Posterior cingulate gyrus (tissue), 11 donors: ENCODE data around the gene HDAC7.

Experiments
- DNase-seq, 10 donors: peaks; one replicate each; pipeline versions ENCODE4 v3.0.0 to v3.0.0-alpha.2; 2020 to 2021; ENCODE audit warnings: mixed read lengths in 3 of 10
- intact Hi-C: fragments of 100-400 bp; cut with DNase I; formaldehyde crosslinking; loops from one replicate; pipeline ENCODE4 v1.15.1; 2023

HDAC7 gene

DNA sequence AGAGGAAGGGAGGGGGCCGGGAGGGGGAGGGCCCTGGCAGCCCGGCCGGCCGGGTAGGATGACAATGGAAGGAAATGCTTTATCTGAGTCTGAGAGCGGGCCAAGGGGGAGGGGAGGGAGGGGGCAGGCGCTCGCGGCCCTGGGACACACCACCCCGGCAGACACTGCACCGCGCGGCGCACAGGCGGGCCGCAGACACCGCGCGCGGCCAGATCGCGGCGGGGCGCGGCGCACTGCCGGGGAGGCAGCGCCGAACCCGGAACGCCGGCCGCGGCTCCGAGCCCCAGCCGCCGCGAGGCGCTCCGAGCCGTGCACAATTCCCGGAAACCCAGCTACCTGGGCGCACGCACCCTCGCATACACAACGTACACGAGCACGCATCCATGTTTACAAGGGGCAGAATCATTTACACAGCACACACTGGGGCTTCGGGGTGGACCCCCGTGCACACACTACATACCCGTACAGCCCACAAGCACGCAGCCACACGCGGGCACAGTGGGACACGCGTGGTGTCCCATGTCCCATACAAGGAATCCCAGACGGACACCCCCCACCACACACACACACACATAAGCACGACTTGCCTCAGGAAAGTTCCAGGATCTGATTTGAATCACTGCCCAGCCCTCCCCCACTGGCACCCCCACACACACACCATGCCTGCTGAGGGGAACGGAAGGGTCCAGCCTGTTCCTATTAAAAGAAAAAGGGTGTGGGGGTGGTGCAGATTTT lies at the start of gene HDAC7:
Gene HDAC7 (minus strand): TSS at position 8 of the 735 bp plus-strand sequence. CDS start 118 bp downstream, outside the sequence.
- peak in 9 of 10 donors; percentile 54 to 91 (median 65) for DNase-seq
- intact Hi-C loops = no loop called here

DNA sequence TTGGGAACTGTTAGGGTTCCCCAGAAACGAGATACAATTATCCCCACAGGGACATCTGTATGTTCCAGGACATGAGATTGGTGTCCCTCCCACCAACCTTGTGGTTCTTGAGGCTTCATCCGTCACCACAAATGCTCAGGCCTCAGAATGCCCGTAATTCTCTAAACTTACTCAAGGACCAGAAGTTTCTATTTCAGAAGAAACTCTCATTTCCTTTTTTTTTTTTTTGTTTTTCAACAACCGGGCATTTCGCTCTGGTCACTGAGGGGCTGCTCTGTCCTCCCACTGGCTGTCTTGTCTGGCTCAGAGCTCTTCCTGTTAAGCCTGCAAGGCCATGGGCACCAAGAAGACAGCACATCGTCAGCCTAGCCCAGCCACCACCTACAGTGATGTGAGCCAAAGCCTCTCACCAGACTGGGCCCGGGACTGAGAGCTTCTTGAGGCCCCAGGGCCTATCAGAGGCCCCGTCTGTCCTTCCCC lies 48.9 kb upstream of the HDAC7 start:
- DNase-seq = peak in 1 of 10 donors; percentile 43
- intact Hi-C loops = no loop called here

DNA sequence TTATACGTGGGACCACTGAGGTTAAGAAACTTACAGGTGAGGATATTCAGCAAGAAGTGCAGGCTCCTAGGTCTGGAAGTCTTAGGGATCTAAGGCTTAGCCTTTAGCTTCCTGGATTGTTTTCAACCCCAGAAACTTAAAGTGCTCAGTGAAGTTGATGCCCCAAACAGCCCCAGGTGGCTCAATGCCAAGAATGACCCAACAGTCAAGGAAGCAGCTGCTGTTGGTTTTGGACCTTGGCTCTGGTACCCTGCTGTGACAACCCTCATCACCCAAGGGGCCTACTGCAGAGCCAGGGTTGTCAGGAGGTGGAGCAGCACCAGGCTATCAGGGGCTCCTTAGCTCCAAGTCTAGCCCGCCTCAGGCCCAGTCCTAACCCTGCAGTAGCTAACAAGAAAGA lies 48.3 kb upstream of the HDAC7 start:
- DNase-seq = peak in 1 of 10 donors; percentile 34
- intact Hi-C loops = no loop called here

DNA sequence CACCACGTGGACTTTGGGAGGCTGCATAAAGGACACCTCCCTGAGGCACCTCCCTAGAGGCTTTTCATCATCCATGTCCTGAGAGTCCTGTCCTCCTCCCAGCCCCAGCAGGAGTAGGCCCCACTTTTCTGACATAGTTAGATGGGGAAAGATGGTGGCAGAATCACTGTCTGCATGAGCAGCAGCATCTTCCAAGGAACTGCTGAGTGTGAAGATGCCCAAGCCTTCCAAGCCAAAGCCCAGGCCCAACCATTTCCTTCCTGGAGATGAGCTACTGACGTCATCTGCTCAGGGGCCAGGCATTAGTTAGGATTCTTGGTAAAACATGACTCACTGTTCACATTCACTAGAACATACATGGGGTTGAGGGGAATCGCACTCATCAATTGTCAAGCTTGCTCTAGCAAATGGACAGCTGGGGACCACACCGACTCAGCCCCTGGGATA lies 47.8 kb upstream of the HDAC7 start:
- intact Hi-C loops = no loop called here

DNA sequence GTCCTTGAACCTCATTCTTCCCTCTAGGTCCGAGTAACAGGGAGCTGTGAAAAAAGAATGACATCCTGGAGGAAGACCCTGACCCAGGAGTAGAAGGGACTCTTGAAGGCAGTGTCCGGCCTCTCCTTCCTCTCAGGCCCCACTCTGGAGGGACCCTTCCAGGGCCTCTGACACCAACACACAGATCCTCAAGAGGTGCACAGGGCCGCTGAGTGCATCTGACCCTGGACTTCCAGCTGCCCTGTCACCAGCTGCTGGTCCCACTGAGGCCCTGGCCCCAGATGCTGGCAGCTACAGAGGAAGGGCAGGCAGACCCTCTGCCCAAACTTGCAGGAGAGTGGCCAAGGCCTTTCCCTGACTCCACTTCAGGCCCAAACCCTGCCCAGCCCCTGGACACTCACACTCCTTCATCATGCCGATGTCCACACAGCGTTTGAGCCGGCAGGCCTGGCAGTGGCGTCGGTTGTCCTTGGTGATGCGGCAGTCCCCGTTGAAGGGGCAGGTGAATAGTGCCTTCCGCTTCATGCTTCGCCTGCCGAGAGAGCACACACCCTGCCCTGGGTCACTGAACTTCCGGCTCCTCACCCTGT lies 45.0 kb upstream of the HDAC7 start:
- intact Hi-C loops = no loop called here

More for the DNA sequence above, 47.8 kb upstream of the HDAC7 start:
- no peak for DNase-seq

DNA sequence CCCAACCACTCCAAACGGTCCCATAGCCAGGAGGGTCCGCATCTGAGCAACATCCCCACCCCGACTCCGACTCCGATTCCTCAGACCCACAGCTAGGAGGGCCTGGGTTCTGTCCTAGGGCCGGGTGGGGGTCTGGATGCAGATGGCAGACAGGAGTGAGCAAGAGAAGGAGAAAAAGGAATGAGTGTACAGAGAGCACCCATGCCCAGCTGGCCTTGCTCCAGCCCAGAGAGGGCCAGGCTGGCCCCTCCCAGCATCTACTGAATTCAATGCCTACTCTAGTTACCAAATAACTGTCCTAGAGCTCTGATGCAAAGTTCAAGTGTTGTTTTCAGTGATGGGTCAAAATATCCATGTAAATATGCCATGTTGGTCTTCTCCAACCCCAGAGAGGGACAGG lies 44.3 kb upstream of the HDAC7 start:
- peak in 1 of 10 donors; percentile 19 for DNase-seq
- intact Hi-C loops = no loop called here

More for the DNA sequence above, 45.0 kb upstream of the HDAC7 start:
- peak in 1 of 10 donors; percentile 82 for DNase-seq

DNA sequence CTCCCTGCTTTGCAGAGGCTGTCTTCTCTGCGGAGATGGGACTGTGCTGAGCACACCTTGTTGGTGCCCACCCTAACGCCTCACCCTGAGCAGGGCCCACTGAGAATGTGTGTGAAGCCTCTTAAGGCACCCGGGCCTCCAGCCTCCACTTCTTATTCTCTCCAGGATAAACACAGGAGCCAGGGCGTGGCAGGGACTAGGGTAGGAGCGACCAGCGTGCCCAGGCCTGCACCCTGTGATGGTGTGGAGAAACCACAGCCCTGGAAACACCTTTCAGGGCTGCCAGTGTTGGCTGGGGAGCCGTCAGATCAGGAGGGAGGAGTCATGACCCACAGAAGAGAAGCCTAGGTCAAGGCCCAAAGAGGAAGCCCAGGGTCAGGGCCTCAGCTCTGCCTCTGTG lies 43.8 kb upstream of the HDAC7 start:
- intact Hi-C loops = no loop called here
- peak in 1 of 10 donors; percentile 68 for DNase-seq

DNA sequence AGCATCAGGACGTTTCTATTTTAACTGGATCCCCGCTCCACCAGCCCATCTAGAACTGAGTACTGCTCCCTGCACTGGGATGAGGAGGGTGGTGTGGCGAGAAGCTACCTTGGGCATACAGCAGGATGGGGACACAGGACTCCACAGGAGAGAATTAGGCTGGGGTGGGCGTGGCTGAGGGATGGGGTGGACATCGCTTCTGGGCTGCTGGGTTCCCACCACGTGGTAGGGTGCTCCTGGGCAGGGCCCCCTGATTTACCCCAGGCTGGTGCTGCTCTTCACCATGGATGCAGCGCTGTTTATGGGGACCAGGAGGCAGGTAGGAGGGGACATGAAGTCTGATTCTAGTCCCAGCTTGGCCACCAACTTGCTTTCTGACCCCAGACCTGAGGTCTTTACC lies 43.2 kb upstream of the HDAC7 start:
- intact Hi-C loops = no loop called here
- DNase-seq = peak in 1 of 10 donors; percentile 76

DNA sequence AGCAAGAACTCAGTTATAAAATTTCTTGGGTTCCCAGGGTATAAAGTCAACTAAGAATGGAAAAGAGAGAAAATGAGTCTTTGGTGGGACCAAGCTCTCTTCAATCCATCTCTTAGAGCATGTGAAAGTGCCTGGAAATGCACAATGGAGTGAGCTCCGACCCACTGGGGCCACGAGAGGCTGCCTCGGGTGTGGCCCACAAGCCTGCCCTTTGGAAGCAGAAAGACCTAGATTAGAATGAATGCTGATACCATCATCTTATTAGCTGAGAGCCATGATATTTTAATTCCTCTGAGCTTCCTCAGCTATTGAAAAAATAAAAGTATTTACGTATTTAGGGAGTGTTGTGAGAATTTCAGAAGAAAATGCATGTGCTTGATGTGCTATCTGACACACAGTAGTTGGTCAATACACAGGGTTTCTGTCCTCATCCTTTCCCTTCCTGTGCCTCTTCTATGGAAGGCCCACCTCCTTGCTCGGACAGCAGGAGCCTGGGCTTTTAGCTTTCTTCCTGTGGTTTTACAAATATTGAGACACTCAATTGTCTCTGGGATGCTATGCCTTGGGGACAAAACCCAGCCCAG lies 42.6 kb upstream of the HDAC7 start:
- DNase-seq = no peak
- intact Hi-C loops = no loop called here

DNA sequence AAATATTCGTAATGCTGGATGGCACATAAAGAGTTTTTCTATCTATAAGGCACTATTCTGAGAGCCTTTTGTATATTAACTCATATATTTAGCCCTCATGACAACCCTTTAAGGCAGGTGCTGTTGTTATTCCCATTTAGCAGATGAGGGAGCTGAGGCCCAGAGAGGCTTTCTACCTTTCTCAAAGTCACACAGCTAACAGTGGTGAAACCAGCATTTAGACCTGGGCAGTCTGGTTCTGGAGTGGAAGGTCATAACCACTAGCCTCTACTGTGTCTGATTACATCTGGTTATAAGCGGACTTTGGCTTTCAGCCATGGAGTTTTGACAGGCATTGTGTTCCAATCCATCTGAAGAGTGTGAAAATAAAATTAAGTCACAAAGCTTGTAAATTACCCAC lies 41.2 kb upstream of the HDAC7 start:
- intact Hi-C loops = no loop called here
- no peak for DNase-seq

DNA sequence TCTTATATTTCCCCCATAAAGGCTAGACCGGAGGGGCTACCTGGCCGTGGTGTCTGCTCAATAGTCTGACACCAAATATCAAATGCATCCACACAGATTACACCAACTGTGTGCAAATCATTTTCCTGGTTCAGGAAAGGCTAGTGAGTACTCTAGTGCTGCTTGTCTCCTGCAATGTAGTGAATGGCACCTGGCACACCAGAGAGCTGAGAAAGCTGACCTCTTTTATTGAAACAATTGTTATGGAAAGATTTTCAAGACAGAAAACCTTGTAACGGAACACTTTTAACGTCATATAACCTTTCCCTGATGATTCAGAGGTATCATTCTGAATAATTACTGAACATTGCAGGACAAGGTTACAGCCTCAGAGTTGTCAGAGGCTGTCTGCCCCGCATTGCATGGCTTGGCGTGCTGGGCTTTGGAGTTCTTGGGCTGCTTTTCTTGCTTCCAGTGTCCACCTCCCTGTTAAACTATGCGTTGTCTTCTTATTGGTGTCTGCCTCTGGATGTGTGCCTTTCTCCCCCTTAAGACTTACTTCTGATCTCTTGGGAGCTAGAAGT lies 40.7 kb upstream of the HDAC7 start:
- no peak for DNase-seq
- intact Hi-C loops = no loop called here

DNA sequence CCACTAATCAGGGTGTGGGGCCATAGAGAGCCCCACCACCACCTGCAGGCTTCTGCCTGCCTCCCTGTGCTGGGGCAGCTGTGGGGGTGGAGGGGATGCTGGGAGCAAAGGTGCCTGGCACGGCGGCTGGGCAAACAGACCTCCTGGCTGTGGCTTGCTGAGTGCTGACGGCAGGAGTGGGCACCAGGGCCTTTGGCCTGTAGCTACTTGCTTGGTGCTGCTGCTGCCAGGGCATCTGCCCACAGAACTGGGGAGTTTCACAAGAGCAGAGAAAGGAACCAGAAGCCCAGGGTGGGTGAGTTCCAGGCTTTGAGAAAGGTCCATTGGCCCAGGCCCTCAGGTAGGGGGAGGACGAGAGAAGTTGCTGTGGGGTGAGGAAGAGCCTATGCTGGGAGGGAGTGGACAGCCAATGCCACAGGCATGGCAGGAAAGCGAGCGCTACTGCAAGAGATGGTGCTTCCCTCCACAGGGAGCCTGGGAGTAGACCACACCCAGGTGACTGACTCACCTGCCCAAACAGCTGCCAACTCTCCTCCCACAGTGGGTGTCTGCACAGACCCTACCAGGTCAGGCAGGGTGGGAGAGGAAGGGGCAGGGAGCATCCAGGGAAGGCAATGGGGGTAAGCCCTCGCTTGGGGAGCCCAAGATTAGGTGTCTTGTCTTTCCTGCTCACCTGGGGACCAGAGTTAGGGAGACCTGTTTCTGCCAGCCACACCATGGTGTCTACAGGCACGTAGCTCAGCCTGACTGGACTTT lies 39.0 kb upstream of the HDAC7 start:
- intact Hi-C loops = no loop called here
- peak in 1 of 10 donors; percentile 67 for DNase-seq

DNA sequence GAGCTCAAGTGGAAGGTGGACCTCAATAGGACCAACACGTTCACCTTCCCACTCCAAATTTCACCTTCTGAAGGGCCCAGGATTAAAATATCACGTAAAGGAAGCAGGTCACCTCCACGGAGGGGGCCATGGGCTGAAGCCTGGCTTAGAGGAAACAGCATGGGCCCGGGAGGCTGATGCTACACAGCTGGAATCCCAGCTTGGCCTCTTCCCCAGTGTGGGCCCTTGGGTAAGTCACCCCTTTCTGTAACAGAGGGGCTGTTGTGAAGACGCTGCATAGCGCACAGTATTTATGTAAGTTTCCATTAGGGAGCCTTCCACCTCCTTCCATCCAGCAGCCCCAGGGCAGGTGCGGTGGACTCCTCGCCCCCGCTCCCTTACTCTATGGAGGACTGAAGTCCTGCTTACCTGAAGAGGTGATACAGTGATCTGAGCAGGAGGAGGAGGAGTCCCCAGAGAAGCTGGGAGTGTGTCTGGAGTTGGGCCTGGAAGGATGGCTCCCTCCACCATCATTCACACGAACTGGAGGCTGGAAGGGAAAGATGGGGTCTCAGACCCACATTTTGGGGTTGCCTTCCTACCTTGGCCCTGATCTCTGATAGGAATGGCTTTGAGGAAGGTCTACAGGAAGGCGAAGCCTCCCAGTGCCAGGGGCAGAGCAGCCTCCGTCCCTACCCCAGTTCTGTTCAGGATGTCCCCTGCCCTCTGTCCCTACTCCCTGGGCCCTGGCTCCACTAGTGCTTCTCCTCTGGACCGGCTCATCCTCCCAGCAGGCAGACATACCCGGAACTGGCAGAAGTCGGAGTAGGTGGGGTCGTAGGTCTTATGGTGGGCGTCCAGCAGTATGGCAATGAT lies 37.2 kb upstream of the HDAC7 start:
- peak in 1 of 10 donors; percentile 57 for DNase-seq
- intact Hi-C loops = no loop called here

DNA sequence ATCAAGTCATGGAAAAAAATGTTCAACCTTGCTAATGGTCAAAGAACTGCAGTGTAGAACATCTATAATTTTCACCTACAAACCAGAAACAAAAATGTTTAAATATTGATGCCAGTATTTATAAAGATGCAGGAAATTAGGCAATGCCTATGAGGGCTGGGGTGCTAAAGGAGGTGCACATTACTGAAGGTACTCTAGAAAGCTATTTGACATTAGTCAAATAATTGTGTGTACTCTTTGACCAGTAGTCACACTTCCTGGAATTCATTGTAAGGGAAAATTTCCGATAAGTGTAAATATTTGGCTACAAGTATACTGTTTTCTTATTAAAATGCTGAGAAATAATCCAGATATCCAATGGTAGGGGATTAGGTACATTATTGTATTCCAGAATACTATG lies 36.4 kb upstream of the HDAC7 start:
- intact Hi-C loops = no loop called here
- no peak for DNase-seq

DNA sequence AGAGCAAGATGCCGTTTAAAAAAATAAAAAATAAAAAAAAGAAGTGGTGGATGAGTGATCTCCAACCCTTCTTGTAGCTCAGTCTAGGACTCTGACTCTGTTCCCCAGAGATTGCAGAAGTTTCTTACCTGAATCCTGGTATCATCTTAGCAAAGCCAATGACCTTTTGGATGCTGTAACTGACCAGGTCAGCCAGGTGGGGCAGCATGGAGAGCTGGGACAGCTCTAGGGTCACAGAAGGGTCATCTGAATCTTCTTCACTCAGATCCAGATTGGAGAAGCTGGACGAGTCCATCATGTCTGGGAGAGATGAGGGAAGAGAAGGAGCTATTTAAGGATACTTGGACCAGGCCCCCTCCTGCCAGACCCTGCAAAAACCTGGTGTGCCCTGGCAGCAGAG lies 35.8 kb upstream of the HDAC7 start:
- peak in 1 of 10 donors; percentile 43 for DNase-seq
- intact Hi-C loops = no loop called here

DNA sequence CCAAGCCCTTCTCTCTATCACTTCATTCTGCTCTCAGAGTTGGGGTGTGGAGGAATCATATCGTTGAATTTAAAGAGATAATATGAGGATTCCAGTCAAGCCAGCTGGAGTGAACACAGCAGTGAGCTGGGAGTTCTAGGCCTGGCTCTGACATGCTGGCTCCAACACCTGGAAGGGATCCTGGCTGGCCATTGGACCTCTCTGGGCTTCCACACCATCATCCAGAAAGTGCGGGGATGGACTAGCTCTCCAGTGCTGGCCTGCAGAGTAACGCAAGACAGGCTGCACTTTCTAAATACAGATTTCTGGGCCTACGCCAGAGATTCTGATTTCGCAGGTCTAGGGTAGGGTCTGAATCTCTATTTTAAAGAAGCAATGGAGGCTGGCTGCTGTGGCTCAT lies 34.8 kb upstream of the HDAC7 start:
- DNase-seq = no peak

DNA sequence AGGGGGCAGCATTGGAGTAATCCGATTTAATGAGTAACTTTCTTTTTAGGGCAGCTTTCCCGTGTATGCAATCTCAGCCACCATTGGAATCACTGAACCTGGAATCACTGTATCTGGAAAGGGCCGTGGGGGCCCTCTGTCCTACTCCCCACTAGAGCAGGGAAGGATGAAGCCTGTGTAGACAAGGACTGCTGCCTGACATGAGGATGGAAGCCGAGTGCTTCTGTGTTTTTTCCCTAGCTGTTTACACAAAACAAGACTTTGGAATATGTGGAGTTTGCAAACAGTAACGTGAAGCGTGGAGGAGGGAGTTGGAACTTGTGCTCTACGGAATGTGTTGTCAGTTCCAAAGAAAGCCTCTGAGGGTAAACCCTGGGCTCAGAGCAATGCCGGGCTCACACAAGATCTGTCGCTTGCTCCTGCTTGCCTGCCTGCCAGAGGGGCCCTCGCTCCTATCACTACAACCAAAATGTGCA lies 32.4 kb upstream of the HDAC7 start:
- intact Hi-C loops = no loop called here
- peak in 1 of 10 donors; percentile 86 for DNase-seq

More for the DNA sequence above, 34.8 kb upstream of the HDAC7 start:
- intact Hi-C loops = no loop called here

DNA sequence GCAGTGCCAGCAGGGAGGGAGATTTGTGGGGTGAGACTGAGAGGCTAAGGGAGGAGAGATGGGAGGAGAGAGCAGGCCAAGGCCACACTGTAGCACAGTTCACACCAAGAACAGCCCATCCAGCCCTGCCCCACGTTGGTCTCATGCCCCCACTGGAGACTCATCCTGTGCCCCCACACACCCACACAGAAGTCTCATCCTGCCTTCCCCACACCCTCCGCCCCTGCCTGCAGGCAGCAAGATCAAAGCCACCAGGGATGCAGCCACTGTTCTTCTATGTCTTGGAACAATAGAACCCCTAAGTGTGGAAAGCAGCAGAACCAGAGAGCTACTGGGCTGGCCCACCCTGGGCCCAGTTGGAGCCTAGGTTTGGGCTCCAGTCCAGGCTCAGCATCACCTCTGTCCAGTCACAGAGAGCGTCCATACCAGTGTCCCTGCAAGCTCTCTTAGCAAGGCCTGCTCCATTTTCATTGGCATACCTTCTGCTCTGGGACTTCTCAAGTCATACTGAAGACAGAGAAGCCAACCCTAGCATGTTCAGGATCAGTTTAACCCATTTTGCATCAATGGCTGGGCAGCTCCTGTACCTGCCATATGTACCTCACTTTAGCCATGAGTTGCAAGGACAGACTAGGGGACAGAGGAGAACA lies 31.7 kb upstream of the HDAC7 start:
- intact Hi-C loops = no loop called here
- DNase-seq = peak in 1 of 10 donors; percentile 61
